DMS153 treated with DMSO at 0.1 percent for 48 hours (cell line): ENCODE results near the gene SYT14.
"Not testable (repeated sequence)": the region's sequence is repeated elsewhere in the genome, so short reads cannot be mapped to it uniquely, and the experiment has no call there.

ENCODE experiments used
- DNase-seq: peaks from one replicate; lab custom pipeline; 2025; ENCODE audit not compliant: unreplicated experiment; lab: John Stamatoyannopoulos, UW

SYT14 gene

GRCh38 chr1:209931141-209931540 is 6.9 kb upstream of the SYT14 start:
- no peak for DNase-seq

GRCh38 chr1:209936125-209936524 is 1.9 kb upstream of the SYT14 start:
- no peak for DNase-seq

- no peak for DNase-seq
Observed at GRCh38 chr1:209945377-209945776, 7.4 kb downstream of the SYT14 start.

- no peak for DNase-seq
Observed at GRCh38 chr1:209948155-209948554, 10.1 kb downstream of the SYT14 start.

- DNase-seq: no peak
Observed at GRCh38 chr1:209956116-209956515, 18.1 kb downstream of the SYT14 start.

- DNase-seq: no peak
Observed at GRCh38 chr1:209959623-209960022, 21.6 kb downstream of the SYT14 start.

DNA sequence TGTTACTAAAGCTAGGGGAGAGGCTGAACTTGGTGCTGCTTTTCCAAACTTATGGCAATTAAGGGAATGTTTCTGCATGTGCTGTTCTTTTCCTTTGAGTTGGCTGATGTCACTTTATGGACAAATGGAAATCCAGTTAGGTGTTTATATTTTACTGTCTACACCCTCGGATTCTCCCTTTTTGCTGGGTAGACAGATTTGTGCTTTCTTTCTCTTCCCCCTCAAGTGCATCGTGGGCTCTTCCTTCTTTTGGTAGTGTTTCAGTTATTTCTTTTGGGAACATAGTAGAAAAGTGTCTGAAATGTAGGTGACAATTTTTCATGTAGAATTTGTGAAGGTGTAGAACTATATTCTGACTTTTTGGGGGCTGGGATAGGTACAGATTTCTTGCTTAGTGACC is 22.9 kb downstream of the SYT14 start:
- no peak for DNase-seq

GRCh38 chr1:209962388-209962787 is 24.4 kb downstream of the SYT14 start:
- no peak for DNase-seq

- no peak for DNase-seq
Observed at GRCh38 chr1:209962856-209963255, 24.8 kb downstream of the SYT14 start.

DNA sequence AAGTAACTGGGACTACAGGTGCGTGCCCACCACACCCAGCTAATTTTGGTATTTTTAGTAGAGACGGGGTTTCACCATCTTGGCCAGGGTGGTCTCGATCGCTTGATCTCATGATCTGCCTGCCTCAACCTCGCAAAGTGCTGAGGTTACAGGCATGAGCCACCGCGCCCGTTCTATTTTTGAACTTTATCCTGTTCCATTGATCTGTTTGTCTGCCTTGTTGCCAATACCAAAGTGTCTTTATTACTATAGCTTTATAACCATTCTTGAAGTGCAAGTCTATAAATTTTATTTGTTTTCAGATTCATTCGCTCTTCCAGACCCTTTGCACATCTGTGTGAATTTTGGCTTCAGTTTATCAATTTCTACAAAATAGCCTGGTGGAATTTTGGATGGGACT is 28.0 kb downstream of the SYT14 start:
- DNase-seq: no peak

GRCh38 chr1:209978721-209979120 is 40.7 kb downstream of the SYT14 start:
- DNase-seq: not testable (repeated sequence)

DNA sequence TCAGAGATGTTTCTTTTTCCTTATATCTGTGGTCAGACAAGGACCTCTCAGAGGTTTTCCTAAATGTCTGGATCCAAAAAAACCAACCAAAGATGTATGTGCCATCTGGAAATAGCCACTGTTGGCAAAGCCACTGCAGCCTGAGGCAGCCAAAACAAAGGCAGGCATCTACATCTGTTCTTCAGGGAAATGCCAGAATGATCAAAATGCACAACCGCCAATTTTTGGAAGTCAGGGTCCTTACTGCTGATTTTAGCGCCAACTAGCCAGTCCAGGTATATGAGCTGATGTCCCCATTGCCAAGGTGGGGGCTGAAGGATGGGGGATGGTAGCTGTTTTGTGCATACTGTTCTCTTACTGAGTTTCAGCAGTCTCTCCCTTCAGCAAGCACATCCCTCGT is 45.9 kb downstream of the SYT14 start:
- DNase-seq: no peak

DNA sequence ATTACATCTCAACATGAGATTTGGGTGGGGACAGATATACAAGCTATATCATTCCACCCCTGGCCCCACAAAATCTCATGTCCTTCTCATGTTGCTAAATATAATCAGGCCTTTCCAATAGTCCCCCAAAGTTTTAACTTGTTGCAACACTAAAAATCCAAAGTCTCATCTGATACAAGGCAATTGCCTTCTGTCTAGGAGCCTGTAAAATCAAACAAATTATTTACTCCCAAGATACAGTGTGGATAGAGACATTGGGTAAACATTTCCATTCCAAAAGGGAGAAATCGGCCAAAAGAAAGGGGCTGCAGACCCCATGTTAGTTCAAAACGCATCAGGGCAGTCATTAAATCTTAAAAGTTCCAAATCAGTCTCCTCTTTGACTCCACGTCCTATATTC is 47.0 kb downstream of the SYT14 start:
- no peak for DNase-seq

DNA sequence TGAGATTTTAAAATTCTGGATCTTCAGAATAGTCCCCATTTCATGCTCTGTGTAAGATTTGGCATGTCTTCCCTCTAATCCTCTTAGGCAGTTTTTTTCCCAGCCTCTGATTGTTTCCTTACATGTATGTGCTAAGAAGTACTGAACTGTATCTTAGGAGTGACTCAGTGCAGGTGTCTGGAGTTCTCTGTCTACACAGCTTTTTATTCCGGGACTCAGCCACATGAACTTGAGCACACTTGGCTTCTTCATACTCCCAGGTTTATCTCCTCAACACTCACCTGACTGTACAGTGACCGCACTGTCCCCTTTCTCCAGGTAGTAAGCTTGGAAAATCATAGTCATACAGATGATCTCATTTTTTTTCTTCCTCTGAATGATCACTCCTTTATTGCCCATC is 50.7 kb downstream of the SYT14 start:
- no peak for DNase-seq

DNA sequence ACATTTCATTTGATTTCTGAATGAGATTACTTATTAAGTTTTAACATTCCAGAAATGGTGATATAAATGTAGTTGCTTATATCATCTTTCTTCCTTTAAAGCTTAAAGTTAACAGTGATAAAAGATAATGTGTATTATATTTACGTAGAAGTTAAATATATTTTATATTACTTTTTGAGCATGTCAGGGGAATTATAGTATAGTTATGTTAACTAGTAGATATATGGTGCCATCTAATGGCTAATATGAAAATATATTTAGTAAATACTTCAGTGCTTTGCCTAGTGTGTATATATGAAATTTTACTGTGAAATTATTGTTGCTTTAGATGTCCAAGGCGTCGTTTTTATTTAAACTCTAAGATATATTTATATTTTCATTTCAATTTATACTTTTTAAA is 51.5 kb downstream of the SYT14 start:
- DNase-seq: peak; percentile 78

GRCh38 chr1:209993061-209993830 is 55.2 kb downstream of the SYT14 start:
- no peak for DNase-seq

DNA sequence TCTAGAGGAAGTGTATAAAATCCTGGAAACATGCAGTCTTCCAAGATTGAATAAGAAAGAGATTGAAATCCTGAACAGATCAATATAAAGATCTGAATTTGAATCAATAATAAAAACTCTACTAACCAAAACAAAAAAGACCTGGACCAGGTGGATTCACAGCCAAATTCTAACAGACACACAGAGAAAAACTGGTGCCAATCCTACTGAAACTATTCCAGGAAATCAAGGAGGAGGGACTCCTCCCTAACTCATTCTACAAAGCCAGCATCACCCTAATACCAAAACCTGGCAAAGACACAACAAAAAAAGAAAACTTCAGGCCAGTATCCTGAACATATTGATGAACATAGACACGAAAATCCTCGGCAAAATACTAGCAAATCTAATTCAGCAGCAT is 58.3 kb downstream of the SYT14 start:
- DNase-seq: no peak

- no peak for DNase-seq
Observed at GRCh38 chr1:209999005-209999404, 61.0 kb downstream of the SYT14 start.

GRCh38 chr1:210001751-210002150 is 63.7 kb downstream of the SYT14 start:
- DNase-seq: no peak

GRCh38 chr1:210003501-210003900 is 65.5 kb downstream of the SYT14 start:
- no peak for DNase-seq

DNA sequence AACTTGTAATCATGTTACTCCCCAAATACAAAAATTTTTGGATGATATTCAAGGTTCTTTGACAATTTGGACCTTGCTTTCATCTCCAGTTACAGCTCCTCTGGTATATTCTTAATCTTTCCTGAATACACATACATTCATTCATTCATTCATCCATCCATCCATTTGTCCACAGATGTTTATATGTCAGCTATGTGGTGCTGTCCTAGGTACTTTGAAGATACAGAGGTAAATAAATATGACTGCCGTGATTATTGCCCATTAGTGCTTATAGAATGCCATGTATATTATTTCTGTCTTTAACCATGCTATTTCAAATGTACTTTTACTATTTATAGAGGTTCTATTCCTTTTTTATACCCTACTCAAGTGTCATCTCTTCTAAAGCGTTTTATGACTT is 72.1 kb downstream of the SYT14 start:
- no peak for DNase-seq

DNA sequence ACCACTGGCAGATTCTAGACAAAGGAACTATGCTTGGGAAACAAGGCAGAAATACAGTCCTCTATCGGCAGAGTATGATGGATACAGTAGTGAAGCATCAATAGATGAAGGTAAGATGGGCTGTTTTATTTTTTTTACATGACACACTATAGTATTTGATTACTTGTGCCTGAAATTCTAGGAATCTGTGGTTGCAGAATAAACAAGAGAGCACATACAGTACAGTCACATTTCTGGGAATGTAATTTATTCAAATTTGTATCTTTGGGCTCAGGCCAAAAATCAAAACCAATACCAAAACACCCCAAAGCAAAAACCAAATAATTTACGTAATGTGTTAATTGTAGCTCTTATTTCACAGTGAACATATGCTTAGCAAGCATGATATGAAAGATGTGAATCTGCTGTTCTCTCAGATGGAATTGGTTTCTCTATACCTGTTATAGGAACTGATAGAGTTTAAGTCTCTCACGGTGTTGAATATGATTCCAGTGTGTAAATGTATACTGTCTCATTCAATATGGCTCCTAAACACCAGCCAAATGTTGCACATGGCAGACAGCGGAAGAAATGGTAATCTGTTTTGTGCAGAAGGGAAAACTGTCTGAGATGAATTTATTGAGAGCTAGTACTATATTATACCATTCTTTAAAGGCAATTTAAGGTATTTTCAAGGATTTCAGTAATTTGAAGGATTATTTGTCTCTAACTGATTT is 83.3 kb downstream of the SYT14 start:
- no peak for DNase-seq

GRCh38 chr1:210022044-210022443 is 84.0 kb downstream of the SYT14 start:
- no peak for DNase-seq
